HEK293 (cell line): ENCODE data around the gene PLD4.

Experiments
- CTCF ChIP-seq: fragments of 450-650 bp; formaldehyde crosslinking; IDR thresholded peaks from 2 replicates; pipeline ENCODE4 v1.5.1; 2016; ENCODE audit warnings: missing biosample characterization, missing genetic modification characterization
- ZNF366 ChIP-seq: fragments of 450-650 bp; formaldehyde crosslinking; conservative IDR thresholded peaks from 2 replicates; pipeline ENCODE4 v1.5.1; 2016; ENCODE audit warnings: missing biosample characterization, missing genetic modification characterization
- ZNF768 ChIP-seq: fragments of 450-650 bp; formaldehyde crosslinking; IDR thresholded peaks from 2 replicates; pipeline ENCODE4 v1.5.1; 2018; ENCODE audit warnings: missing biosample characterization, mild to moderate bottlenecking, missing genetic modification characterization

GRCh38 chr14:104908303-104908702 lies 16.4 kb upstream of the PLD4 start:
- TF ChIP-seq CTCF (no peak), ZNF768 (no peak), ZNF366 (tag by site-specific recombination) (no peak)
